HG03066 (cell line): Measurements from ENCODE around the gene CNPY2.
"Not testable (repeated sequence)": the region's sequence is repeated elsewhere in the genome, so short reads cannot be mapped to it uniquely, and the experiment has no call there.

Source experiments
- ATAC-seq: cut with Tn5 transposase; IDR thresholded peaks from one replicate; pipeline ENCODE4 v1.9.1; 2021; ENCODE audit warnings: low read depth; ENCODE audit not compliant: unreplicated experiment

Gene CNPY2

DNA sequence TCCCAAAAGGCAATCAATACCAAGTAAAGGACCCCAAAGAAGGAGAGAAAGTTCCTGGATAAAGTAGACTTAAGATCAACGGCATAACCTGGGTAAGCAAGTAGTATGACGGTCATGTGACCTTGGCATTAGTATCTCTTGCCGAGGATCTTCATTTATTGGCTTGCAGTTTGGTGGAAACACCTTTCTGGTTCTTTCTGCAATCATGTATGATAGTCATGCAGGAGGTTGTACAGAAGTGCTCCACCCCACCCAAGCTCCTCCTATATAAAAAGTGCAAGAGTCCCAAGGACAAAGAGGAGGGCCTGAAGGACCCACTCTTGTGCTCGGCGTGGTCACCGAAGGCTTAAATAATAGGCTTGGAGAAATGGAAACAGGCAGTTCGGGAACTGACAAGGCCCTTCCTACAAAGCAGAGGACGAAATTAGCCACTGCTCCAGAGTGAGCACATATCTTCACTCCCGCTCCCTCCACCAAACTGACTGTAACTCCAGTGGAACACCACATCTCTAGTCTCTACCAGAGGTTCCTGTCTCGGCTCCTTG, 16.4 kb downstream of the CNPY2 start:
- peak; percentile 5 for ATAC-seq

DNA sequence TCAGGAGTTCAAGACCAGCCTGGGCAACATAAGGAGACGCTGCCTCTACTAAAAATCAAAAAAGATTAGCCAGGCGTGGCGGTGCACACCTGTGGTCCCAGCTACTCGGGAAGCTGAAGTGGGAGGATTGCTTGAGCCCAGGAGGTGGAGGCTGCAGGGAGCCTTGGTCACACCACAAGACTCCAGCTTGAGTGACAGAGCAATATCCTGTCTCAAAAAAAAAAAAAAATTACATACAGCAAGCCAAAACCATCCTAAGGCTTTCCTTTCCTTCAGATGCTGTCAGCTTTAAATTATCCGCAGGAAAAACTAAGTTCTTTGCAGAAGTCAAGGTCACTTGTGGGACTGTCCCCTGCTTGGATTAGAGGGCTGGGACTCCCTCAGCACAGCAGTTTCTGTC, 17.0 kb downstream of the CNPY2 start:
- ATAC-seq = no peak

DNA sequence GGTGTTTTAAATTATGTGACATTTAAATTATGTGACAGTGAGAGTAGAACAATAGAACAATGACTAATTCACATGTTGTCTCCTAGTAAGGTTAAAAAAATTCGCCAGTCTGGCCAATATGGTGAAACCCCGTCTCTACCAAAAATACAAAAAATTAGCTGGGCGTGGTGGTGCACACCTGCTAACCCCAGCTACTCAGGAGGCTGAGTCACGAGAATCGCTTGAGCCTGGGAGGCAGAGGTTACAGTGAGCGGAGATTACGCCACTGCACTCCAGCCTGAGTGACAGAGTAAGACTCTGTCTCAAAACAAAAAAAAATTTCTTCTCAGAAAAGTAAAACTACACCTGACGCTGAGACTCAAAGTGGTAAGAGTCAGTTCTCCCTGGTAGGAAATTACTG, 18.4 kb downstream of the CNPY2 start:
- no peak for ATAC-seq

DNA sequence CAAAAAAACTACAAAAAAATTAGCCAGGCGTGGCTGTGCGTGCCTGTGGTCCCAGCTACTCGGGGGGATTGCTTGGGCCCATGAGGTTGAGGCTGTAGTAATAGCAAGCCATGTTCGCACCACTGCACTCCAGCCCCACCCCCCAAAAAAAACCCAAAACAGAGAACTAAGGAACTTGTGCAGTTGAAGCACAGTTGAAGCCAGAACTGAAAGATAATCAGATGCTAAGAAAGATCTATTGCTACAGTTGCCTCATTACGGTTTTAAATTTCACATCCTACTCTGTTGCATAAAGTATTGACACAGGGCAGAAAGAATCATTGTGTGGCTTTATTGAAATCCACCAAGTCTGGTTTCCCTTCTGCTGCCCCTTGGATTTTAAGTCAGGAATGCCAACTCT, 19.5 kb downstream of the CNPY2 start:
- ATAC-seq = no peak

DNA sequence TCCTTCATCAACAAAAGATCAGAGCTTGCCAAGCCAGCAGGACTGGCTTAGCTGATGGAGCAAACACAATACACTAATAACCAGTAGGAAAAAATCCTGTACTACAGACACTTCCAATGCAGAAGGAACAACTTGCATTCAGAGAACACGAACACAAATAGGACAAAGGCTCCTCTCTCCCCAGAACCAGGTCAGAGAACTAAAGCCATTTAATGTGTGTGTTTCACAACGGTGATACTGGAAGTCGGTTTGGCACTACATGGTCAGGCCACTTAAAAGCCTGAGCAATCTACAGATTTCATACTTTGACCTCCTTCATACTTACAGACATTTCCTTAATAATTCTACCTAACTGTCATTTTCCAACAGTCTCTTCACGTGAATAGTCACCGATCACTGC, 22.0 kb downstream of the CNPY2 start:
- no peak for ATAC-seq

DNA sequence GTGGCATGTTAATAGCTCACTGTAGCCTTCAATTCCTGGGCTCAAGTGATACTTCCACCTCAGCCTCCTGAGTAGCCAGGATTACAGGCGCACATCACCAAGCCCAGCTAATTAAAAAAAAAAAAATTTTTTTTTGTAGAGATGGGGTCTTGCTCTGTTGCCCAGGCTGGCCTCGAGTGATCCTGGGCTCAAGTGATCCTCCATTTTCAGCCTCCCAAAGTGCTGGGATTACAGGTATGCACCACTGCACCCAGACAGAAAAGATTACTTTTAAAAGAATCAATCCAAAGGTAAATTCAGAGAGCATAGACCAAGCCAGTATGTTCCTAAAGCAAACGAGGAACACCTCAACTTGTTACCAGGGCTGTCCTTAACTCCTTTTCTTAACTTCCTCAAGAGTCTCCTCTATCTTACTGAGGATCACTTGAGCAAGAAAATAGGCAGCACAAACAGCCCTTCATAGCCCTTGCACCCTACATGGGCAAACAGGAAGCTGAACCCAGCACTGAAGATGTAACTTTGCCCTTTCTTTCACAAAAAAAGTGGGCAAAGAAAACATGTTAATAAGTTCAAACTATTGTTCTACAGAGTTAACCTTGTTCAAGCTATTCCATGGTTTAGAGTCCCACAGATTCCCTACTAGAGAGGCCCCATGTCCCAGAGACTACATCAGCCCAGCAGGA, 26.9 kb downstream of the CNPY2 start:
- no peak for ATAC-seq

DNA sequence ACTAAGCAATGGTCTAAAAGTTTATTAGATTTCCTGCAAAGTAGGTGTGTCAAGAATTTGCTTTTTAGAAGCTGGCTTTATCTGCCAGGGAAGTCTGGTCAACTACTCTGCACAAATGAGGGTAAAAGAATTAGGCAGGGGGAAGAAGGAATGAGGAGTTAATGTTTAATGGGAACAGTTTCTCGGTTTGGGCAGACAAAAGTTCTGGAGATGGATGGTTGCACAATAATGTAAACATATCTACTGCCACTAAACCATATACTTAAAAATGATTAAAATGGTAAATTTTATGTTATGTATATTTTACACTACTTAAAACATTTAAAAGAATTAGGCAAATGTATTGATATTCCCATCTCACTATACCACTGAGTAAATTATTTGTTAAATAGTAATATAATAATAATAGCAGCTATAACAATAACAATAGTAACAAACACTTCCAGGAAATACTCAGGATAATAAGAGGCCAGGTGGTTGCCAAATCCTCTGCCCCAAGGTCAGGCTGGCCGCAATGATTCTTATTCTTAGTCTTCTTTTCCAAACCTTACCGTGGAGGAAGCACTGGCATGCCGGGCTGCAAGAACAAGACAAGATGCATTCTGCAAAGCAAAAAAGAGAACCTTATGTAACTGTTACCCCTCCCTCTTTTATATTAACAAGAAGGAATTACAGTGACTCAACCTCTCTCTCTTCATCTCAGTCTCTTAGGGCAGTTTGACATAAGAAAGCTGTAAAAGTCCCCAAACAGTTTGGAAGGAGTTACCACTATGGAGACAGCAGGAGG, 29.6 kb downstream of the CNPY2 start:
- no peak for ATAC-seq

DNA sequence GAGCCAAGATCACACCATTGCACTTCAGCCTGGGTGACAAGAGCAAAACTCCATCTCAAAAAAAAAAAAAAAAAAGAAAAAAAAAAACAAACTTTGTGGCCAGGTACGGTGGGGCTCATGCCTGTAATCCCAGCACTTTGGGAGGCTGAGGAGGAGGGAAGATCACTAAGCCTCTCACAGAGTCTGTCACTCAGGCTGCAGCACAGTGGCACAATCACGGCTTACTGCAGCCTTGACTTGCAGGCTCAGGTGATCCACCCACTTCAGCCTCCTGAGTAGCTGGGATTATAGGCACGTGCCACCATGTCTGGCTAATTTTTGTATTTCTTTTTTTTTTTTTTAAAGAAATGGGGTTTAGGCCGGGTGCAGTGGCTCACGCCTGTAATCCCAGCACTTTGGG, 31.5 kb downstream of the CNPY2 start:
- not testable (repeated sequence) for ATAC-seq

DNA sequence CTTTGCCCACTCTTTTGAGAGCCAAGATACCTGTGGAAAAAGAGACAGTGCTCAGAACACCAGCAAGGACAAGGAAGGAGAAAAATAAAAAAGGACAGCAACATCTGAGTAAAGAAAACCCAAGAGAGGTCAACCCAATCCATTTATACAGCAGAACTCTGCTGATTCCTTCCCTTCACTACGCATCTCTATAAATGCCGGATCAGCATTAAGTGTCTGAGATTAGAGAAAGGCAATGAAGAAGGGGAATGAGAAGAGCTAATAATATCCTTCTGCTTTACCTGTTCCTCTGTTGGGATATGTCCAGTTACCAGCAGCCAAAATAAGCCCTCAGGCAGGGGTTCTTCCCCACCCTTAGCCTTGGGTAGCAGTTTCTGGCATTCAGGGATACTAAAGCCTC, 33.2 kb downstream of the CNPY2 start:
- no peak for ATAC-seq

DNA sequence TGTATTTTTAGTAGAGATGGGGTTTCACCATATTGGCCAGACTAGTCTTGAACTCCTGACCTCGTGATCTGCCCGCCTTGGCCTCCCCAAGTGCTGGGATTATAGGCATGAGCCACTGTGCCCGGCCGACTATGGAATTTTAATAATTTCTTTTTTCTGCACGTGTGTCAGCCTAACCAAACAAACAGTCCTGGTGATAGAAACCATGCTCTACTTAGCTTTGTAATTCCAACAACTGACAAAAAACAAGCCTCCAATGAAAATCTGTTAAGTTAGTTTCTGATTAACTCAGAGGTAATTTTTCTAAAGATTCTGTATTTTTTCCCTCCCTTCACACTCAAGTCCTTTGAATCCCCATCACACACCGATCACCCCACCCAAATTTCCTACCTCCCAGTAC, 33.8 kb downstream of the CNPY2 start:
- ATAC-seq = no peak

DNA sequence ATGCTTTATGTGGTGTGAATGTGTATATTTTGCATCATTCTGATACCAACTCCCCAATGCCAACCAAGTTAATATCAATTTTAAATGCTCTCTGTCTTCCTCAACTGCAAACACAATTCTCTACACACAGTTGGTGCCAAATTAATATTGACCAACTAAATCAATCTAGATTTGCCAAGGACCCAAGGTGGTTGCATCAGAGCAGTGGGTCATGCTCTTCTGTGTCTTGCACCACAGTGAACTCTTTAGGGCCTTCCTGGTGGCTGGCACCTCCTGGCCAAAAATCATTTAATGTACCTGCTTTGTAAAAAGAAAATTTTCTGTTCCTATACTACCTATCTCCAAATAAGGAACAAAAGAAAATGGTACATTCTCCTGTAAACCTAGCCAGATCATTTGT, 34.9 kb downstream of the CNPY2 start:
- no peak for ATAC-seq

DNA sequence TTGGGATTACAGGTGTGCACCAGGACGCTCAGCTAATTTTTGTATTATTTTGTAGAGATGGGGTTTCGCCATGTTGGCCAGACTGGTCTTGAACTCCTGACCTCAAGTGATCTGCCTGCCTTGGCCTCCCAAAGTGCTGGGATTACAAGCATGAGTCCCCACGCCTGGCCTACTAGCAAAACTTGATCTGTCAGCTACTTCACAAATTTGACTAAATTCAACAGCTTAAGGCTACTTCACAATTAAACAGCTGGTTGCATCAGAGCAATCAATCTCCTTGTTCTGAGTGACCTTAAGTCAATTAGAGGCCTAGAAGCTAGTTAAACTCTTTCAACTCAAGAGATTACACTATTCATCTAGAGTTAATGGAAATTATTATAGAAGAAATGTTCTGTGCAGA, 36.9 kb downstream of the CNPY2 start:
- ATAC-seq = no peak

DNA sequence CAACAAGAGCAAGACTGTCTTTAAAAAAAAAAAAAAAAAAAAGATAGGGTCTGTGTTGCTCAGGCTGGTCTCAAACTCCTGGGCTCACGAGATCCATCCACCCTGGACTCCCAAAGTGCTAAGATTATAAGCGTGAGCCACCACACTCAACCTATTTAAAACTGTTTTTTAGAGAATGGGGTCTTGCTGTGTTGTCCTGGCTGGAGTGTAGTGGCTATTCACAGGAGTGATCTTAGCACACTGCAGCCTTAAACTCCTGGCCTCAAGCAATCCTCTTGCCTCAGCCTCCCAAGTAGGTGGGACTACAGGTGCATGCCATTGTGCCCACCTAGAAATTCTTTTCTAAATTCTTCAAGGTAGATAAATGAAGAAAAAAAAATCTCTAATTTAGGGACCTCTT, 41.5 kb downstream of the CNPY2 start:
- ATAC-seq = no peak

DNA sequence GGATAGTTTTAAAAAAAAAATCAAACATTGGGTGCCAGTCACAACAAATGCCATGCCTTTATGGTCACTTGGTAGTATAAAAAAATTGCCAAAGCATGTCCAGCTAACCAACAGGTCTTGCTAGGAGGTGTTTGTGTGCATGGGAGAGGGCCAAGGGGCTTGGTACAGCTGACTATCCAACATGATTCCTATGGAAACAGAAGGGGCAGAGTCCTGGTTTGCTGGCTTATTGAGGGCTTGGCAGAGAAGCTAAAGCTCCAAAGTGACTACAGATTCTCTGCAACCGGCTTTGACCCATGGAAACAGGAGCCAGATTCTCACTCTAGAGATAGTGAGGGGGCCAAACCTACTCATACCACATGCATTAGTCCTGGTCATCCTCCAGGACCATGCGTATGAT, 43.3 kb downstream of the CNPY2 start:
- ATAC-seq = not testable (repeated sequence)

DNA sequence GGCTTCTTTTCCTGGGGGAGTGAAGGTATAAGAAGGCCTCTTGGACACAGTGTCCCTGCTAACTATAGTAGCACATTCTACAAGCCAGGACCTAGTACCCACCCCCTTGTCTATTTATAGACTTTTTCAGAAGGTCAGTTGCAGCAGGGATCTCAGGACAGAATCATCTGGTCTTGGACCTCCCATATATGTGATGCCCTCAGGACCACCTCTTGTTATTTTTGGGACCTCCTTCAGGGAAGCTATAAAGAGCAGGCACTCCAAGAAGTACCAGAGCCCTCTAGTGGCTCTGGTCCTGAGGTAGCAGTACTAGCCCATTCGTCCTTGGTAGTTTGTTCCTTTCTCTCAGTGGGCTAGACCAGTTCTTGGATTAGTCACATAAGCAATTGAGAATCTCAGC, 44.8 kb downstream of the CNPY2 start:
- ATAC-seq = no peak

DNA sequence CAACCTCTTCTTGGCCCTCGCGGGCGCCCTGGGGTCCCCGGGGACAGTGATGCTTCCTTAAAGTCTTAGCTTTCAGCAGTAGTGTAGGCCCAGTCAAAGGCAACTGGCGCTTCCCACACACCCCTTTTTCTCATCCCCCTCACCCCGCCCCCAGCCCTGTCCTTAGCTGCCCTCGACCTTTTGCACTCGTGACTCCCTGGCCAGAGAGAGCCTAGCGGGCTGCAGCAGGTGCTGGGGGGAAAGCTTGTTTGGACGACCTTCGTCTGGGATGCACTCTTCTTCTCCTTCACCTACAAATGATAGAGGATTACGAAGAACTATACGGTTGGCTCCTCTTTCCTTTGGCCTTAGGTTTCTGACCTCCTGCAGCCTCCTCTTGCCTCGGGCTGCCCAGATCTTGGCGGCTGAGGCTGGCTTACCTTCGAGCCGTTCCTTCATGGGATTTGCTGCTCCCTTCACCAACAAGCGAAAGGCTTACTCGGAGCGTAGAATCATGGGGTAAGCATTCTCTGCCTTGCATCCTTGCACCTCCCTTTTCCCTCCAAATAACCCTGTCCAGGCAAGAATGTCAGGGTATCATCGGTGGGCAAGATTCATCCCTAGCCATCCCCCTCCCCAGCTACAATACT, 48.2 kb downstream of the CNPY2 start:
- ATAC-seq = peak; percentile 25

DNA sequence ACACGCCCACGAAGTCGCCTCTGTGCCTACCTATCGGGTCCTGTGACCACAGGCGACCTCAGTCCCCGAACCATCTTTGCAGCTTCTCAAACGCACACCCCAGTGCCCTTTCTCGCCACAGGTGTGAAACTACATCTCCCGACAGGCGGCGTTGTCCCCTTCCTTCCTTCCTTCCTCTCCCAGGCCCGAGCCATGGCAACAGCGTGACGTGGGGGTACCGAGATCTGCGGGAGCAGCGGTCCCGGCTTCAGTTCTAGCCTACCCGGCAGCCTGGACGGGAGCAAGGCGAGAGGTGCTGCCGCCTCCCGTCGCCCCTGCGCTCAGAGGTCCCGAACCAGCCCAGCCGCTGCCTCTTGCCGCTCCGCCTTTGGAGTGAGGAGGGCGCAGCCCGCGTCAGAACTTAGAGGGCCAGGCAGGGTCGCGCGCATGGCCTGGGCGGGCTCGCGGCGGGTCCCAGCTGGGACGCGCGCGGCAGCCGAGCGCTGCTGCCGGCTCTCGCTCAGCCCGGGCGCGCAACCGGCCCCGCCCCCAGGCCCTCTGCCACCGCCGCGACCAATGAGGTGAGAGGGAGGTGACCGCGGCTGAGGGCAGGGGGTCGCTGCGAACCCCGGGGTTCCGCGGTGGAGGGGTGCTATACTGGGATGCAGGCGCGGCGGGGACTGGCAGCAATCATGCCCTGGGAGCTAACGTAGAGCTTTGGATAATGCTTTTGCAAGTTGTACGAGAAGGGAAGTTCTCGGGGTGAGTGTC, 48.9 kb downstream of the CNPY2 start, which contains the start of gene COQ10A:
TSS of gene COQ10A (plus strand) at position 250 of the 750 bp plus-strand sequence. CDS start at position 427, 177 bp downstream.
- ATAC-seq = peak; percentile 78

DNA sequence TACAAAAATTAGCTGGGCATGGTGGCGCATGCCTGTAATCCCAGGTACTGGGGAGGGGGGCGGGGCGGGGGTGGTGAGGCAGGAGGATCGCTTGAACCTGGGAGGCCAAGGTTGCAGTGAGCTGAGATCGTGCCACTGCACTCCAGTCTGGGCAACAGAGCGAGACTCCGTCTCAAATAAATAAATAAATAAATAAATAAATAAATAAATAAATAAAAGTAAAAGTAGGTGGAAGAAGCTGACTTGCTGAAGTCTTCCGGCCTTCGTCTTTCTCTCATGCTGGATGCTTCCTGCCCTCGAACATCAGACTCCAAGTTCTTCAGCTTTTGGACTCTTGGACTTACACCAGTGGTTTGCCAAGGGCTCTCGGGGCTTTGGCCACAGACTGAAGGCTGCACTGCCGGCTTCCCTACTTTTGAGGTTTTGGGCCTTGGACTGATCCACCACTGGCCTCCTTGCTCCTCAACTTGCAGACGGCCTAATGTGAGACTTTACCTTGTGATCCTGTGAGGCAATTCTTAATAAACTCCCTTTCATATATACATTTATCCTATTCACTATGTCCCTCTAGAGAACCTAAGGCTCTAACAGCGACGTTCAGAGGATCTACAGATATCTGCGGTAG, 49.6 kb downstream of the CNPY2 start:
- ATAC-seq = not testable (repeated sequence)

DNA sequence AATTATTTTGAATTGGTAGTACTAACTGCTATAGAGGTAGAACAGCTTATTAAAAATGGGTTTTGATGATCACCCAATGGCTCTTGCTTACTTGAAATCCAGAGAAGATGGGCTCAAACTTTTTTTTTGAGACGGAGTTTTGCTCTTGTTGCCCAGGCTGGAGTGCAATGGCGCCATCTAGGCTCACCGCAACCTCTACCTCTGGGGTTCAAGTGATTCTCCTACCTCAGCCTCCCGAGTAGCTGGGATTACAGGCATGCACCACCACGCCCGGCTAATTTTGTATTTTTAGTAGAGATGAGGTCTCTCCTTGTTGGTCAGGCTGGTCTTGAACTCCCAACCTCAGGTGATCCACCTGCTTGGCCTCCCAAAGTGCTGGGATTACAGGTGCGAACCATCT, 52.8 kb downstream of the CNPY2 start:
- not testable (repeated sequence) for ATAC-seq
